OCI-LY1 (cell line): ENCODE measurements around the gene GPR6.

Experiments used
- H2AFZ ChIP-seq: fragments of 200-600 bp; sonication (generic), shearing (Covaris generic); 2 replicates; pipeline ENCODE4 v1.6.0; 2014; ENCODE audit warnings: antibody characterized with exemption, mild to moderate bottlenecking, low read length
- H3F3A ChIP-seq: fragments of 200-600 bp; sonication (generic), shearing (Covaris generic); 2 replicates; pipeline ENCODE4 v1.6.0; 2014; ENCODE audit warnings: mild to moderate bottlenecking, antibody characterized with exemption, low read length, moderate library complexity; ENCODE audit not compliant: insufficient read depth
- H3K27ac ChIP-seq: fragments of 200-600 bp; sonication (generic); 2 replicates; pipeline ENCODE4 v1.5.1; 2014; ENCODE audit warnings: low read length, mixed run types, mild to moderate bottlenecking, low read depth; ENCODE audit not compliant: poor library complexity, severe bottlenecking
- H3K27me3 ChIP-seq: fragments of 200-600 bp; sonication (generic); 2 replicates; pipeline ENCODE4 v1.6.0; 2014; ENCODE audit warnings: antibody characterized with exemption, mild to moderate bottlenecking, low read length, moderate library complexity; ENCODE audit not compliant: insufficient read depth
- H3K36me3 ChIP-seq: fragments of 200-600 bp; sonication (generic); 2 replicates; pipeline ENCODE4 v1.6.1; 2014; ENCODE audit warnings: mild to moderate bottlenecking, antibody characterized with exemption, low read length, moderate library complexity, mixed read lengths; ENCODE audit not compliant: insufficient read depth
- H3K4me1 ChIP-seq: fragments of 200-600 bp; sonication (generic); 2 replicates; pipeline ENCODE4 v1.5.1; 2014; ENCODE audit warnings: mild to moderate bottlenecking, low read length, moderate library complexity; ENCODE audit not compliant: insufficient read depth, severe bottlenecking
- H3K4me2 ChIP-seq: fragments of 200-600 bp; sonication (generic), shearing (Covaris generic); 2 replicates; pipeline ENCODE4 v1.6.1; 2014; ENCODE audit warnings: low read length
- H3K4me3 ChIP-seq: fragments of 200-600 bp; sonication (generic); 2 replicates; pipeline ENCODE4 v1.5.1; 2014; ENCODE audit warnings: low read length, low read depth, mild to moderate bottlenecking, mixed read lengths; ENCODE audit not compliant: poor library complexity, severe bottlenecking
- H3K79me2 ChIP-seq: fragments of 200-600 bp; shearing (Covaris generic); 2 replicates; pipeline ENCODE4 v1.6.1; 2016; ENCODE audit warnings: mixed run types, low read length, mixed read lengths; ENCODE audit not compliant: insufficient read depth
- H3K9ac ChIP-seq: fragments of 200-600 bp; sonication (generic), shearing (Covaris generic); 2 replicates; pipeline ENCODE4 v1.6.1; 2014; ENCODE audit warnings: mild to moderate bottlenecking, low read length, mixed read lengths
- H3K9me2 ChIP-seq: fragments of 200-600 bp; sonication (generic), shearing (Covaris generic); 2 replicates; pipeline ENCODE4 v1.6.1; 2014; ENCODE audit warnings: low read depth, mild to moderate bottlenecking, low read length, mixed read lengths
- H3K9me3 ChIP-seq: fragments of 200-600 bp; shearing (Covaris generic); 2 replicates; pipeline ENCODE4 v1.6.1; 2014; ENCODE audit warnings: low read length, mixed read lengths
- H4K20me1 ChIP-seq: fragments of 200-600 bp; sonication (generic), shearing (Covaris generic); 2 replicates; pipeline ENCODE4 v1.6.0; 2016; ENCODE audit warnings: mild to moderate bottlenecking, low read length; ENCODE audit not compliant: insufficient read depth
- CTCF ChIP-seq: fragments of 200-600 bp; sonication (generic), shearing (Covaris generic); IDR thresholded peaks from 2 replicates; pipeline ENCODE4 v1.5.1; 2017; ENCODE audit warnings: mild to moderate bottlenecking, antibody characterized with exemption, low read length, moderate library complexity, mixed read lengths
- EZH2 ChIP-seq: fragments of 200-600 bp; sonication (generic), shearing (Covaris generic); IDR thresholded peaks from 2 replicates; pipeline ENCODE4 v1.8.0; 2017; ENCODE audit warnings: borderline replicate concordance, mixed run types, mild to moderate bottlenecking, antibody characterized with exemption, low read length, moderate library complexity, mixed read lengths

GPR6 gene

GRCh38 chr6:109964949-109965348 lies 13.2 kb upstream of the GPR6 start:
- Histone ChIP-seq H3K4me1 (no peaks in the 10 kb centered on the region), H3K79me2 (no peaks in the 10 kb centered on the region), H3K9me2 (no peaks in the 10 kb centered on the region), H3K27ac (no peak overlapping the region), H3K36me3 (no peaks in the 10 kb centered on the region), H4K20me1 (no peaks in the 10 kb centered on the region), H3K9ac (no peak overlapping the region), H3K27me3 (no peaks in the 10 kb centered on the region; the same call in 1 of the 2 replicates), H3F3A (no peaks in the 10 kb centered on the region), H3K4me3 (no peak overlapping the region), H3K4me2 (no peak overlapping the region), H2AFZ (no peak overlapping the region), H3K9me3 (no peaks in the 10 kb centered on the region)
- TF ChIP-seq CTCF (no peak), EZH2 (no peak)

DNA sequence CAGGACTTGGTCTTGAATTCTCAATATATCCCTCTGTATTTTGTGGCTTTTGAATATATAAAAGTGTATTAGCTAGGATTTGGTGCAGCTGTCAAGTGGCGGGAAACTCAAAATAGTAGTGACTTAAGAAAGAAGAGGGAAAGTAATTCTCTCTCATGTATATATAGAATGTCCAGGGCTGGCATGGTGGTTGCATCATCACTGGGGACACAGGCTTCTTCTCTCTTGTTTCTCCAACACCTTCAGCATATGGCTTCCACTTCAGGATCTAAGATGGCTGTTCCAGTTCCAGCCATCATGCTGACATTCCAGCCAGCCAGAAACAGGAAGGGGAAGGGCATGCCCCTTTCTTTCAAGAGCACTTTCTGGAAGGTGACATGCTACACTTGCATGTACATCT lies 11.8 kb upstream of the GPR6 start:
- no peak overlapping the region for H3K27ac ChIP-seq
- no peaks in the 10 kb centered on the region for H3K79me2 ChIP-seq
- TF ChIP-seq CTCF = no peak
- no peak overlapping the region for H2AFZ ChIP-seq
- no peak overlapping the region for H3K9ac ChIP-seq
- H3K4me3 ChIP-seq = no peak overlapping the region
- H3K9me3 ChIP-seq = no peaks in the 10 kb centered on the region
- H4K20me1 ChIP-seq = no peaks in the 10 kb centered on the region
- H3F3A ChIP-seq = no peaks in the 10 kb centered on the region
- no peak overlapping the region for H3K4me2 ChIP-seq
- no peaks in the 10 kb centered on the region for H3K36me3 ChIP-seq
- no peaks in the 10 kb centered on the region; the same call in 1 of the 2 replicates for H3K27me3 ChIP-seq
- H3K9me2 ChIP-seq = no peaks in the 10 kb centered on the region
- no peaks in the 10 kb centered on the region for H3K4me1 ChIP-seq

DNA sequence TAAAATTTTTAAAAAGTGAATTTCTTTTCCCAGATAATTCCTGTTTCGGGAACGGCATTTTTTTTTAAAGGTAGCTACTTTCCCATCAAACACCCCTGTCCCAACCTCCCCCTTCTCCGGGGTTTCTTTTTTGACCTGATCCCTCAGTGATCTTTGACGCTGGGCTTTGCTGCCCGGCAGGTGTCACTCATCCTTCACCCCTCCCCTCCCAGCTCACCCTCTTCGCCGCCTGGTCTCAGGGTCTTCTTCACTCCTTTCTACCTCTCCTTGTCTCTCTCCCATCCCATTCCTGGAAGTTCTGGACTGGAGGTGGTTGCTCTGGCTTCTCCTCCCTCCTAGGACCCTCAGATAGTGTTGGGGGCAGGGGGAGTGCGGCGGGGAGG lies 329 bp upstream of the GPR6 start:
- no peaks in the 10 kb centered on the region for H3K79me2 ChIP-seq
- H3K4me1 ChIP-seq = no peaks in the 10 kb centered on the region
- H3K9me2 ChIP-seq = no peaks in the 10 kb centered on the region
- H3F3A ChIP-seq = no peaks in the 10 kb centered on the region
- no peak overlapping the region for H3K4me2 ChIP-seq
- H3K9me3 ChIP-seq = no peaks in the 10 kb centered on the region
- no peak overlapping the region for H3K27ac ChIP-seq
- H3K36me3 ChIP-seq = no peaks in the 10 kb centered on the region
- H3K4me3 ChIP-seq = no peak overlapping the region
- H3K27me3 ChIP-seq = no peaks in the 10 kb centered on the region
- no peak overlapping the region for H3K9ac ChIP-seq
- TF ChIP-seq EZH2 (no peak), CTCF (no peak)
- no peaks in the 10 kb centered on the region for H4K20me1 ChIP-seq
- H2AFZ ChIP-seq = no peak overlapping the region
